Measurements from ENCODE around the gene LPXN.
"Not testable (repeated sequence)": the region's sequence is repeated elsewhere in the genome, so short reads cannot be mapped to it uniquely, and the experiment has no call there.

Gene LPXN

GRCh38 chr11:58578635-58579191 is 3.1 kb upstream of the LPXN start, which contains the start of gene ZFP91:
ZFP91 (plus strand) TSS chr11:58579063; CDS start chr11:58579282, 219 bp downstream.
- DNase-seq = peak; percentile 96 to 97

- peak; percentile 97 to 98 for DNase-seq
Measured at GRCh38 chr11:58578136-58578634, 2.5 kb upstream of the LPXN start.

GRCh38 chr11:58577555-58578135 is 2.0 kb upstream of the LPXN start:
- DNase-seq = peak; percentile 66 to 76

DNA sequence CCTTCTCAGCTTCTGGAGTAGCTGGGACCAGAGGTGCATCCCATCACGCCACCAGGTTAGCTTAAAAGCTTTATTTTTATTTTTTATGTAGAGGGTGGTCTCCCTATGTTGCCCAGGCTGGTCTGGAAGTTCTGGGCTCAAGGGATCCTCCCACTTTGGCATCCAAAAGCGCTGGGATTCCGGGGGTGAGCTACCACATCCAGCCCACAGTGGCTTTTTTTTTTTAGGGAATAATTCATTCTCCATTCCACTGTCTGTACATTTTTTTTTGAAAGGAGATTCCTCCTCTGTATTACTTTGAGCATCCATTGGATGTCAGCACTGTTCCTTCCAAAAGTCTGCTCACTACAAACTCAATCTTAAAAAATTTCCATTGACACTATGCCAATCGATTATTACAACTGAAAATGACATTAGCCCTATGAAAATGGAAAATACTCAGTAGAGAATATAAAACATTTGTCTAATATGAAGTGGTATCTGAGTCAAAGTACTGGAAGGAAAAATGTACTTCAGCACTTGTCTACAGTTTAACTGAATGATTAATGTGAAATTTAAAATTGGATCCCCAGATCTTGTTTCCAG is 1.3 kb upstream of the LPXN start:
- DNase-seq = peak; percentile 25 to 34

- peak; percentile 18 to 19 for DNase-seq
Measured at GRCh38 chr11:58574881-58575280, 775 bp downstream of the LPXN start.

DNA sequence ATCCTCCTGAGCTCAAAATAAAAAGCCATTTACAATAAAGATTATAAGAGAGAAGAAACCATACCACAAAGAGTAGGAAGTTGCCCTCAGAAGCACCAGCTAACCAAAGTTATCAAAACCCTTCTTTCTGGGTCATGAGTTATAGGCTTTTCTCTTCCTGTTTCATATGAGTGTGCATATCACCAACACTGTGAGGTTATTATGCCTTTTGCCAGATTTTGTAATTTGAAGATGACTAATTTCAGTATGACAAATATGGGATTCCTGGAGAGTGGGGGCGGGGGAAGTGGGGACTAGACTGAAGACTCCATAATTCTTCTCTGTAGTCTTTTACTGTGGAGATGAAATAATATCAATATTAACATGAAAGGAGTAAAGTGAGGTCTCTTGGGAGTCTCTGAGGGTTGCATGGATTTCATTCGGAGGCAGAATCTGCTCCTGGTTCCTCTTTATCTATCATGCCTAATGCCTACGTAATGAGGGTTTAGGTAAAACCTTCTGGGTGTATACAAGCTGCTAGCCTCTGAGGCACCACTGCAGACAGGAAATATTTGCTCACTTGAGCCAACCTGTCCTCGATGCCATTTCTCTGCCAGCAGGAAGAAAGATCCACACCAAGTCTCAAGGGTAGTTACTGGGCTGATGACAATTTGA is 2.1 kb downstream of the LPXN start:
- peak; percentile 96 for DNase-seq

GRCh38 chr11:58572906-58573305 is 2.8 kb downstream of the LPXN start:
- not testable (repeated sequence) for DNase-seq

DNA sequence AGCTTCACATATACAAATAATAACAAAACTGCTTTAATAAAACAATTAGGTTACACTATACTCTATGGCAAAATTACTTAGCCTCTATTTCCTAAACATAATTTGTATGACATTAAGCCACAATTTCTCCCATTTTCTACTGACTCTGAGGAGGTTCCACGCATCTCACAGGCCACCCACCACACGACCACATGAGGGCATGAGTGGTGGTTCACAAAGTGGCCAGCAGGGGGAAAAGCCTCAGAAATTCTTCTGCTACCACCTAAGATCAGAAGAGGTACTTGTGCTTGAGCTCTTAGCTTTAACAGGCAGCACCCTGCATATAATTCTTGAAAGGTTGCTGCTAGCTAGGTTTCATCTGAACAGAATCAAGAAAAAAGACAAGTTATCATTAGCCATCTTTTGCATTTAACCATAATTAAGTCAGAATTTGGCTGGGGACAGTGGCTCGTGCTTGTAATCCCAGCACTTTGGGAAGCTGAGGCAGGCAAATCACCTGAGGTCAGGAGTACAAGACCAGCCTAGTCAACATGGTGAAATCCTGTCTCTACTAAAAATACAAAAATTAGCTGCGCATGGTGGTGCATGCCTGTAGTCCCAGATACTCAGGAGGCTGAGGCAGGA is 7.7 kb downstream of the LPXN start:
- peak; percentile 59 to 88 for DNase-seq

DNA sequence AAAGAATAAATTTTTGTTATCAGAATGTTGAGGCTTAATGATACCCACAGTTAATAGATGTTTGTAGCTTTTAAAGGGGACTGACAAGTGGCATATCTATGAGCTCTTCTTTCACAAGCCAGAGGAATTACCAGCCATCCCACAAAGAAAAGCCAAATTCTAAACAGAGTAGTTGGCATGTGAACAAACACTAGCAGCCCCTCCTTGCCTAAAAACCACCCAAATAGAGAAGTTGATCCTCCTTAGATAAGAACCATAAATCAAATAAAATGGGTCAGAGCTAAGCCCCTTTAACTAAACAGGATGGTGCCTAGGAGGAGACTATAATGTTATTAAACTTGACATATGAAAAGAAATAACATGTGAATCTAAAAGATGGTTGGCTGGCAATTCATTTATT is 11.4 kb downstream of the LPXN start:
- no peak for DNase-seq

DNA sequence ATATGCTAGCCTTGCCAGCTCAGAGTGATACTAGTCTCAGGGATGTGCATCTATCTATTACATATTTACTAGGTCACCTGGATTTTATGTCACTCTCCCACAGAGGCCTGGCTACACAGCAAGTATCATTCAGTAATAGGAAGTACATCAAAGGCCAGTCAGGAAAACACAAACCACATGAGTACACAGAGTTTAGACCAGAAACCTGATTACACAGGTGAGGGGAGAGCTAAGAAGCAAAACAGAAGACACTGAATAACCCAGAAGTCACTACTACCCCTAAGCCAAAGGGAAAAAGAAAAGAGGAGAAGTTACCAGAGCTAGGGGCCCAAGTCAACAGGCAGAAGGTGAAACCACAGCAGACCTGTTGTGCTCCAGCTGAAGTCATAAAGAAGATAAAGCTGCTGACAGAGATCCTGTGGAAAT is 13.3 kb downstream of the LPXN start:
- no peak for DNase-seq

DNA sequence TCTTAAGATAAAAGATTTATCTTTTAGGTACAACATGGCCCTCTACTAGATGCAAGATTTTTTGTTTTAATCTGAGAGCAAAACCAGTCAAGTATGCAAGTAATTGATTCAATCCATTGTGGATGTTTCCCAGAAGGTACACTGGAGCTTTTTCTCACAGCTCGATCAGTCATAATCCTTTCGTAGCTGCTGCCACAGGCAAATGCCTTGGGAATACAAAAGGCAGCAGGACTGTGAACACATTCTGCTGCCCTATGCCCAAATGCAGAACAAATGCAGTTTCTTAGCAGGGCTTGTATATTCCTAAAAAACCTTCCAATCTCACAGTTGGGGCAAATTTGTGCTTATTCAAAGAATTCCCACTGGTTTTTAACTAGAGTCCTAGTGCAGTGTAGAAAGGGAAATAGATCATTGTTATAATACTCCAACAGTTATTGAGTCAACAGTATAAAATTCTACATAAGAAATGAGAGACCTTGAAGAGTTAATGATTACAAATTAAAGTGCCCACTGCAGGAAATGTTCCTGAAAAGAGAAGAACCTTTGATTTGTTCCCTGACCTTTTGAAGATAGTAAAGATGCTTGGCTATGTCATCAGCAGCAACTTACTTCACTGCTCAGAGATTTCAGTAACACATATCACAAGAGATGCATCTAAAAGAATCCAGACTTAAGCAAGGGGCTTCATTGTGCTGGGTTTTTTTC is 14.1 kb downstream of the LPXN start:
- no peak for DNase-seq

DNA sequence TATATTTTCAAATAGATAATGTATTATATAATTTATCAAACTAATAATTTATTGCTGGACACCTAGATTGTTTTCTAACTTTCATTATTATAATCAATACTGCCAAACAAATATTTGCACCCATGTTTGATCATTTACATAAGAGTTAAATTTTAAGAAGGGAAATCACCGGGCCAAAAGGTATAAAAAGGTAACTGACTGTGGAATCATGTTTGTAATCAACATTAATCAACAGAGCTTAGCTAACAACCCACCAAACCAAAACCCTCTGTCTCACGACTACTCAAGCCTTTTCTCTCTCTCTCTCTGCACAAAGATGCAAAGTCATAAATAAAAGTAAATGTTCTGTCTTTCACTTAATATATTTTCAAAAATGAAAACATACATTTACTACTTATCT is 14.8 kb downstream of the LPXN start:
- no peak for DNase-seq

DNA sequence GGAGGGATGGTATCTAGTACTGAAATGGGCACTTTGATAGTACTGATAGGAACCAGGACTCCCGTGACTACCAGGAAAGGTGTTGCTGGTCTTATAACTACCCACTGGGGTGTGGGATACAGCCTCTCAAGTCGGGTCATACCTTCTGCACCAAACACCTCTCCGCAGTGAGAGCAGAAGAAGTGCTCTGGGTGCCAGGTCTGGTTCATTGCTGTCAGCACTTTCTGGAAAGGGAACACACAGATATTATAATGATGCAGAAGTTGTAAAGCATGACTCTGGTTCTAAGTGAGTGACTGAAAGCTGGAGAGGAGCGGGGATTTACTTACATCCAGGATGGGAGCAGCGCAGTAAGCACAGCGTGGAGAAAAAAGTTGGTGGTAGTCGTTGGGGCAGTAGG is 26.0 kb downstream of the LPXN start:
- DNase-seq = no peak

- DNase-seq = no peak
Measured at GRCh38 chr11:58546841-58547240, 28.8 kb downstream of the LPXN start.

DNA sequence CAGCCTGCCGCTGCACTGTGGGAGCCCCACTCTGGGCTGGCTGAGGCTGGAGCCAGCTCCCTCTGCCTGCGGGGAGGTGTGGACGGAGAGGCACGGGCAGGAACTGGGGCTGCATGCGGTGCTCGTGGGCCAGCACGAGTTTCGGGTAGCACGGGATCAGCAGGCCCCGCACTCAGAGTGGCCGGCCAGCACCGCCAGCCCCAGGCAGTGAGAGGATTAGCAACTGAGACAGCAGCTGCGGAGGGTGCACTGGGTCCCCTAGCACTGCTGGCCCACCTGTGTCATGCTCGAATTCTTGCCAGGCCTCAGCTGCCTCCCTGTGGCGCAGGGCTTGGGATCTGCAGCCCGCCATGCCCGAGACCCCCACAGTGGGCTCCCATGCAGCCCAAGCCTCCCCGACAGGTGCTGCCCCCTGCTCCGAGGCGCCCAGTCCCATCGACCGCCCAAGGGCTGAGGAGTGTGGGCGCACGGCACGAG is 43.8 kb downstream of the LPXN start:
- DNase-seq = no peak

GRCh38 chr11:58530236-58530635 is 45.4 kb downstream of the LPXN start:
- no peak for DNase-seq

DNA sequence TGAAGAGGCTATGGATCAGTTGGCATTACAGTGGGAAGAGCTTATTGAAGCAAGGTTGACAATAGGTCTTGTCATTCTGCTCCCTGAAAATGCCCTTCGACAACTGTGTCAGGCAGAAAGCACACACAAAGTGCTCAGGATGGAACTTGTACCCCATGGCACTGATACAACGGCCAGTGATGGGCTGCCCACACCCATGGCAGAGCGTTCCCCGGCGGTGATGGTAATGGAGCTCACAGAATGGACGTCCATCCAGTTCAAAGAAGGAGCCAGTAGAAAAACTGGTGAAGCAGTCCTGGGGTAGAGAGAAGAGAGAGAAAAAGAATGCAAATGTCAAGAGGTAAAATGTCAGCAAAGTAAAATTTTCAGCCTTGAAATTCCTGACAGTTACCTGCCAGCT is 48.2 kb downstream of the LPXN start:
- no peak for DNase-seq

GRCh38 chr11:58526721-58527120 is 48.9 kb downstream of the LPXN start:
- DNase-seq = peak; percentile 19 to 27

DNA sequence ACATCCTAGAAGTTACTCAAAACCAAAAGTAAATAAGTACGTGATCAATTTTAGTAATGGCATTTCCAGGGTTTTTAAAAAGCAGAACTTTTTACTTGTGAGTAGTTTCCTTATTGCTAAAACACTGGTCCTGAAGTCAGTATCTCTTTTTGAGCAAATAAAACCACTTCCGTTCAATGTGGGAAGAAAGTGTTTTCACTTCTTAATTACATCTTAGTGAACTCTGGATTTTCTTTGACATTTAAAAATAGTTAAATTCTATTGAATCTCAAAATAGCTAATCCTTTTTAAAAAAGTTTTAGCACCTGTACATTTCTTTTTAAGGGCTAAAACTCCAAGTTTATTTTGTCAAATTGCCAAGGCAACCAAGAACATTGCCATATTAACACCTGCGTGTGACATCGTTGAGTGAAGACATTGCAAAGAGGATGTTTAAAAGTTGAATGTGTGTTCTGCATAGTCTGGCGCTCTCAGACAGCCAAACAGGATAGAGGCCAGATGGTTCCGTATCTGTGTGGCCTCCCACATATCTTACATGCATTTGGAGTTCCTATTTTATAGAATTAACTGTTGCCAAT is 50.5 kb downstream of the LPXN start:
- peak; percentile 81 to 88 for DNase-seq

GRCh38 chr11:58524232-58525036 is 51.2 kb downstream of the LPXN start:
- DNase-seq = peak; percentile 37 to 85

- DNase-seq = peak in 1 of 2 donors; percentile 20
Measured at GRCh38 chr11:58513747-58514367, 61.8 kb downstream of the LPXN start.
